HCT116 (cell line): Measurements from ENCODE around the gene TOLLIP. TPM values are rescaled to one million over a fixed set of nuclear protein-coding genes. Genes with fewer than 3 reads are reported as not detected.

Experiments
- ATAC-seq: fragments of 200-7000 bp; cut with Tn5 transposase; 2 replicates; pipeline ENCODE4 v1.9.1; 2020; ENCODE audit warnings: mild to moderate bottlenecking, moderate library complexity
- BruUV-seq: library from RNA; stranded (reverse); fragments of 400-500 nt; replicated peaks from 2 replicates; lab custom pipeline; 2021; lab: Mats Ljungman, UMichigan
- CTCF ChIA-PET: fragments of 300-600 bp; sonication (Branson Sonifier 250); formaldehyde crosslinking; loops from one replicate; lab custom pipeline; 2021; ENCODE audit warnings: antibody characterized with exemption; lab: Charles Lee
- POLR2A ChIA-PET: fragments of 300-600, 350-600 bp; sonication (Branson Sonifier 250); formaldehyde crosslinking; loops from one replicate; lab custom pipeline; 2021; ENCODE audit warnings: antibody characterized with exemption; lab: Charles Lee
- RAD21 ChIA-PET, 2 experiments: fragments of 300-600 bp; sonication (Branson Sonifier 250); formaldehyde crosslinking; loops; one replicate each; lab custom pipeline; 2023; ENCODE audit warnings: low total read pairs in 2 of 2; ENCODE audit not compliant: uncharacterized antibody in 2 of 2, unreplicated experiment in 2 of 2, low non-redundant PET in 1 of 2; lab: Charles Lee
- DNase-seq: peaks from one replicate; pipeline ENCODE4 v3.0.0-alpha.2; 2010; ENCODE audit warnings: low read depth, low spot score
- H2AFZ ChIP-seq: fragments of 200-600 bp; shearing (Covaris generic), sonication (generic); 2 replicates; pipeline ENCODE4 v1.6.1; 2017; ENCODE audit warnings: low read depth, mixed run types, mixed read lengths, antibody characterized with exemption, low read length; ENCODE audit not compliant: poor library complexity, severe bottlenecking
- H3K27ac ChIP-seq: 2 replicates; pipeline ENCODE4 v1.5.1; 2012; ENCODE audit warnings: low read depth, low read length
- H3K27me3 ChIP-seq: fragments of 200-600 bp; sonication (generic); 2 replicates; pipeline ENCODE4 v1.6.1; 2016; ENCODE audit warnings: mixed run types, low read length, mixed read lengths; ENCODE audit not compliant: insufficient read depth
- H3K36me3 ChIP-seq, 2 experiments: fragments of 200-500 bp in 1 of 2; fragments of 200-600 bp in 1 of 2; sonication (Bioruptor generic) in 1 of 2; sonication (generic) in 1 of 2; 2 replicates each; pipeline versions ENCODE4 v1.5.1 to v1.6.1; 2014 to 2016; ENCODE audit warnings: low read length in 2 of 2, inconsistent platforms in 1 of 2, mixed read lengths in 1 of 2, mixed run types in 1 of 2; ENCODE audit not compliant: insufficient read depth in 2 of 2, control insufficient read depth in 1 of 2
- H3K4me1 ChIP-seq, 2 experiments: fragments of 200-600 bp in 1 of 2; sonication (generic) in 1 of 2; 2 replicates each; pipeline versions ENCODE4 v1.5.1 to v1.6.1; 2012 to 2017; ENCODE audit warnings: low read length in 2 of 2, inconsistent platforms in 1 of 2, mild to moderate bottlenecking in 1 of 2, mixed read lengths in 1 of 2, mixed run types in 1 of 2, moderate library complexity in 1 of 2; ENCODE audit not compliant: insufficient read depth in 2 of 2, control insufficient read depth in 1 of 2
- H3K4me2 ChIP-seq: fragments of 200-600 bp; sonication (generic); 2 replicates; pipeline ENCODE4 v1.6.1; 2017; ENCODE audit warnings: mixed run types, low read length, mixed read lengths
- H3K4me3 ChIP-seq, 2 experiments: fragments of 200-600 bp in 1 of 2; sonication (generic) in 1 of 2; replicated peaks in 1 of 2; 2 replicates each; pipeline ENCODE4 v1.5.1; 2011 to 2016; ENCODE audit warnings: low read length in 2 of 2, control low read depth in 1 of 2, low read depth in 1 of 2, mild to moderate bottlenecking in 1 of 2, mixed read lengths in 1 of 2, mixed run types in 1 of 2
- H3K79me2 ChIP-seq: fragments of 200-600 bp; sonication (generic); 2 replicates; pipeline ENCODE4 v1.6.1; 2017; ENCODE audit warnings: mild to moderate bottlenecking, mixed run types, low read length, moderate library complexity, mixed read lengths; ENCODE audit not compliant: insufficient read depth
- H3K9ac ChIP-seq: fragments of 200-600 bp; sonication (generic); 2 replicates; pipeline ENCODE4 v1.6.1; 2016; ENCODE audit warnings: low read length, mixed read lengths
- H3K9me2 ChIP-seq: fragments of 200-600 bp; sonication (generic), shearing (Covaris generic); 2 replicates; pipeline ENCODE4 v1.6.1; 2017; ENCODE audit warnings: mixed run types, mild to moderate bottlenecking, moderate library complexity; ENCODE audit not compliant: insufficient read depth
- H3K9me3 ChIP-seq, 2 experiments: fragments of 200-500 bp in 1 of 2; fragments of 200-600 bp in 1 of 2; sonication (Bioruptor generic) in 1 of 2; sonication (generic) in 1 of 2; 2 replicates each; pipeline ENCODE4 v1.6.1; 2014 to 2017; ENCODE audit warnings: low read length in 2 of 2, mixed read lengths in 2 of 2, inconsistent platforms in 1 of 2, low read depth in 1 of 2, mild to moderate bottlenecking in 1 of 2, mixed run types in 1 of 2, moderate library complexity in 1 of 2; ENCODE audit not compliant: control insufficient read depth in 1 of 2, insufficient read depth in 1 of 2
- H4K20me1 ChIP-seq: fragments of 200-600 bp; sonication (generic), shearing (Covaris generic); 2 replicates; pipeline ENCODE4 v1.6.1; 2017; ENCODE audit warnings: mixed run types, mild to moderate bottlenecking, moderate library complexity; ENCODE audit not compliant: insufficient read depth
- ATF3 ChIP-seq: IDR thresholded peaks from 2 replicates; pipeline ENCODE4 v1.6.1; 2012
- CEBPB ChIP-seq: IDR thresholded peaks from 2 replicates; pipeline ENCODE4 v1.6.1; 2012; ENCODE audit warnings: low read depth
- EGR1 ChIP-seq: IDR thresholded peaks from 2 replicates; pipeline ENCODE4 v1.6.1; 2012; ENCODE audit warnings: low read depth
- EZH2 ChIP-seq: fragments of 200-600 bp; sonication (generic); IDR thresholded peaks from 2 replicates; pipeline ENCODE4 v1.6.1; 2017; ENCODE audit warnings: antibody characterized with exemption, mixed run types
- EZH2phosphoT487 ChIP-seq: fragments of 200-600 bp; IDR thresholded peaks from 2 replicates; pipeline ENCODE4 v1.6.1; 2018; ENCODE audit warnings: antibody characterized with exemption, borderline replicate concordance
- FOSL1 ChIP-seq: IDR thresholded peaks from 2 replicates; pipeline ENCODE4 v1.6.1; 2012; ENCODE audit warnings: low read depth
- POLR2A ChIP-seq: IDR thresholded peaks from 2 replicates; pipeline ENCODE4 v1.7.0; 2011; ENCODE audit warnings: borderline replicate concordance; ENCODE audit not compliant: insufficient read depth, insufficient read length; ENCODE audit errors: extremely low read depth
- POLR2AphosphoS5 ChIP-seq: IDR thresholded peaks from 2 replicates; pipeline ENCODE4 v1.6.1; 2011; ENCODE audit warnings: mild to moderate bottlenecking, low read depth, low read length, moderate library complexity
- REST ChIP-seq: IDR thresholded peaks from 2 replicates; pipeline ENCODE4 v1.6.1; 2012; ENCODE audit warnings: low read depth
- SRF ChIP-seq: IDR thresholded peaks from 2 replicates; pipeline ENCODE4 v1.6.1; 2012; ENCODE audit warnings: low read depth
- ZFX ChIP-seq: fragments of 450-650 bp; IDR thresholded peaks from 2 replicates; pipeline ENCODE4 v1.6.1; 2017
- ZNF274 ChIP-seq: fragments of 200-500 bp; sonication (Bioruptor generic); IDR thresholded peaks from 2 replicates; pipeline ENCODE4 v1.6.1; 2014; ENCODE audit warnings: mild to moderate bottlenecking, low read depth, low read length, inconsistent platforms
- intact Hi-C: fragments of 100-400 bp; cut with micrococcal nuclease; formaldehyde crosslinking; loops from 2 replicates; pipeline ENCODE4 v1.10.0; 2022
- total RNA-seq: library from RNA; stranded (reverse); gene quantifications from one replicate; pipeline ENCODE4 v1.2.1, GENCODE V29; 2021; ENCODE audit not compliant: unreplicated experiment

Gene TOLLIP
- total RNA-seq, 1 experiment from 2014 or later: 28.5 TPM

- ChIA-PET CTCF (no interaction called here), RAD21 (no interaction called here), POLR2A (no interaction called here)
- ATAC-seq: no peak
- H3K9me3 ChIP-seq: no peaks in the 10 kb centered on the region
- no peaks in the 10 kb centered on the region for H3K27me3 ChIP-seq
- no peak overlapping the region for H3K4me3 ChIP-seq
- no peak overlapping the region for H3K9ac ChIP-seq
- H3K9me2 ChIP-seq: no peaks in the 10 kb centered on the region
- intact Hi-C loops: no loop called here
- H3K27ac ChIP-seq: no peak overlapping the region
- no peaks in the 10 kb centered on the region for H3K79me2 ChIP-seq
- no peak overlapping the region for H3K4me2 ChIP-seq
- BruUV-seq: no TSS peak
- H3K4me1 ChIP-seq: no peaks in the 10 kb centered on the region
- no peaks in the 10 kb centered on the region for H4K20me1 ChIP-seq
- no peak for TF ChIP-seq ZNF274
- TF ChIP-seq EGR1: no peak
- TF ChIP-seq ZFX: no peak
- TF ChIP-seq REST: no peak
- TF ChIP-seq POLR2A: no peak
- no peak for TF ChIP-seq FOSL1
- TF ChIP-seq POLR2AphosphoS5: no peak
- no peak for TF ChIP-seq EZH2
- no peak for TF ChIP-seq ATF3
- no peak for TF ChIP-seq CEBPB
- TF ChIP-seq EZH2phosphoT487: no peak
- no peak for TF ChIP-seq SRF
- no peaks in the 10 kb centered on the region for H3K36me3 ChIP-seq
- DNase-seq: no peak
- H2AFZ ChIP-seq: no peak overlapping the region
These were observed 8.6 kb upstream of the TOLLIP start for GRCh38 chr11:1317993-1318392.
